Non-pigmented ciliary epithelial cell (primary cell): ENCODE data around the gene GGNBP2.
A peak's percentile ranks its signal among the peaks of the same experiment; 100 is the strongest.
"Not testable (repeated sequence)": the region's sequence is repeated elsewhere in the genome, so short reads cannot be mapped to it uniquely, and the experiment has no call there.

Experiments
- DNase-seq: peaks from one replicate; pipeline ENCODE4 v3.0.0-alpha.2; 2010; ENCODE audit warnings: low read depth

The GGNBP2 gene

DNA sequence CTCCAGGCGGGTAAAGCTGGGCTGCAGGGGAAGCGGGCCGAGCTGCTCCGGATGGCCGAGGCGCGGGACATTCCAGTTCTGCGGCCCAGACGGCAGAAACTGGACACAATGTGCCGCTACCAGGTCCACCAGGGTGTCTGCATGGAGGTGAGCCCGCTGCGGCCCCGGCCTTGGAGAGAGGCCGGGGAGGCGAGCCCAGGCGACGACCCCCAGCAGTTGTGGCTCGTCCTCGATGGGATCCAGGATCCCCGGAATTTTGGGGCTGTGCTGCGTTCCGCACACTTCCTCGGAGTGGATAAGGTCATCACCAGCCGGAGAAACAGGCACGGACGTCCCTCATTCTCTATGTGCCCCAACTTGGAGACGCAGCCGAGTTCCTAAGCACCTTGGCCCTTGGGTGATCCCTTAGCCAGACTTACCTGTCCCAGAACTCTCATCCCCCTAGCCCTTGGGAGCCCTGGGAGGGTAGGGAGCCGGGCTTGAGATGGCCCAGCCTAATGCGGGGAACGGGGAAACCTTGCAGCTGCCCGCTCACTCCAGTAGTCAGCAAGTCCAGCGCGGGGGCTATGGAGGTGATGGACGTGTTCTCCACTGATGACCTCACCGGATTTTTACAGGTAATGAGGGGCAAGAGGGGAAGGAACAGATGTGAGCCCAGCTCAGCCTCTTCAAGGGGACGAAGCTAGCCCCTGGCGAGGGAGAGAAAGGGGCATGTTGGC, 57.5 kb downstream of the GGNBP2 start:
- DNase-seq: no peak

- DNase-seq: no peak
Measured at GRCh38 chr17:36602924-36603384, 58.2 kb downstream of the GGNBP2 start.

DNA sequence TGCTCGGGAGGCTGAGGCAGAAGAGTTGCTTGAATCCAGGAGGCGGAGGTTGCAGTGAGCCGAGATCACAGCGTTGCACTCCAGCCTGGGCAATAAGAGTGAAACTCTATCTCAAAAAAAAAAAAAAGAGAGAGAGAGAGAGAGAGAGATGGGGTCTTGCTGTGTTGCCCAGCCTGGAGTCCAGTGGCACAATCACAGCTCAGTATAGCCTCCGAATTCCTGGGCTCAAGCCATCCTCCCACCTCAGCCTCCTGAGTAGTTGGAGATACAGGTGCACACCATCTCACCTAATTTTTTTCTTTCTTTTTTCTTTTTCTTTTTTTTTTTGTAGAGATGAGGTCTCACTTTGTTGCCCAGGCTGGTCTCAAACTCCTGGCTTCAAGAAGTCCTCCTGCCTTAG, 60.3 kb downstream of the GGNBP2 start:
- DNase-seq: not testable (repeated sequence)

GRCh38 chr17:36608280-36608679, 63.6 kb downstream of the GGNBP2 start:
- no peak for DNase-seq

DNA sequence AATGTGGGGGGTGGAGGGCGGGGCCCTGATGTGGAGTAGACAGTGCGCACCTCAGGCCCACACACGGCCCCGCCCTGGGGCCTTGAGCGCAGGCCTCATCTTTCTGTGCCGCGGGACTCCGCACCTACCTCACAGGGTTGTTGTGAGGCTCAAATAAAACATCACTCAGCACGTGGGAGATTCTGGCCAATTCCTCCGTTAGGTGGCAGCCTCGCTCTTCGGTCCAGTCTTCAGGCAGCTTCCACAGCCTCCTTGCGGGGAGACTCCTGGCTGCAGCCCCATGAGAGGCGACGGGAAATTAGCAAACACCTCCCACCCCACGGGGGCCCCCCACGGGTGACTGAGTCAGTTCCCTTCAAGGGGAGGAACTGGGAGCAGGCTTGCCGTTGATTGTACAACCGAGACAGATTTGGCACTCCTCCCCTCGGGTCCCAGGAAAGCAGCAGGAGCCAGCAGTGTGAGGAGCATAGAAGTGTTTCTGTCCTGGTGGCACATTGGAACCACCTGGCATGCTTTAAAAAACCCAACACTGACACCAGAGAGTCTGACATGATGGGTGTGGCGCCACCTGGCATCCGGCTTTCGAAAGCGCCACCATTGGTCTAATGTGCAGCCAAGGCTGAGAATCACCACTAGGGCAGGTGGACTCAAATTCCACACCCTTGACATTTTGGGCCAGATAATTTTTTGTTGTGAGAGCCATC, 64.2 kb downstream of the GGNBP2 start:
- DNase-seq: no peak

DNA sequence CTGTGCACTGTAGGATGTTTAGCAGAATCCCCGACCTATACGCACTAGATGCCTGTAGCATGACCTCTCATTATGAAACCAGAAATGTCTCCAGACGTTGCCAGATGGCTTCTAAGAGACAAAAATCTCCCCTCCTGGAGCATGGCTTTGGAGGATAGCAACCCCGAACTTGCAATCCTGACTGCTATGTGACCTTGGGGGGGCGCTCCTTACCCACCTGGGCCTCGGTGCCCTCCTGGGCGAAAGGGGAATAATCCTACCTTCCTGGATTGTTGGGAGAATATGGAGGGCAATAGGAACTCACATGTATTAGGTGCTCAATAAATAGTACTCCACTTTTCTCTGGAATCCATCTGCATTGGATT, 64.8 kb downstream of the GGNBP2 start:
- DNase-seq: no peak

DNA sequence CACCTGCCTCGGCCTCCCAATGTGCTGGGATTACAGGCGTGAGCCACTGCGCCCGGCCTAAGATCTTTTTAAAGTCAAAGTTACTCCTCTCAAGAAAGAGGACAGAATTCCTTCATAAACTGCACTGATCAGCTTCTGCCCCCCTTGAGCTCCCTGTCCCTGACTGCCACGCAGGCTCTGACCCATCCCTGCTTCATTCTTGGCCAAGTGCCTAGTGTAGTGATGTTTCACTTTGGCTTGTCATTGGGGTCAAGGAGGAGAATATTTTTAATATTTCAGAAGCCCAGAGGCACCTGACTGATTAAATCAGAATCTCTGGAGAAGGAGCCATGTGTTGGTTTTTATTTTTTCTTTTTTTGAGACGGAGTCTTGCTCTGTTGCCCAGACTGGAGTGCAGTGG, 65.8 kb downstream of the GGNBP2 start:
- no peak for DNase-seq

- peak; percentile 55 for DNase-seq
Measured at GRCh38 chr17:36611345-36612072, 66.8 kb downstream of the GGNBP2 start.

- DNase-seq: no peak
Measured at GRCh38 chr17:36612323-36612722, 67.6 kb downstream of the GGNBP2 start.

DNA sequence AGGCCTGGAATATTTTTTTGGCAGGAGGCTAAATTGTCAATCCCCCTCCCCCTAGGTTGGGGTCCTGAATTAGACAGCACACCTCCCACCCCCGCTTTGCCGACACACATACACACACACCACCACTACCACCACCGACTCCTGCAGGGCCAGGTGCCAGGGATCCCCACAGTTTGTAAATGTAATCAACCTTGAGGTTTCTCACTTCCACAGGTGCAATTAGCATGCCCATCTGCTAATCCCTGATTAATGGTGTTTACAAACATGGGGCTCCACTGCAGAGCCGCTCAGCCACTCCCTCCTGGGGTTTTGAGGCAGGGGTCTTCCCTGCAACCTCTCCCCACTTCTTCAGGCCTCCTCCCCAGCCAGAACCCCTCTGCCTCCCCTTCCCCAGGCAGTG, 68.4 kb downstream of the GGNBP2 start:
- no peak for DNase-seq

DNA sequence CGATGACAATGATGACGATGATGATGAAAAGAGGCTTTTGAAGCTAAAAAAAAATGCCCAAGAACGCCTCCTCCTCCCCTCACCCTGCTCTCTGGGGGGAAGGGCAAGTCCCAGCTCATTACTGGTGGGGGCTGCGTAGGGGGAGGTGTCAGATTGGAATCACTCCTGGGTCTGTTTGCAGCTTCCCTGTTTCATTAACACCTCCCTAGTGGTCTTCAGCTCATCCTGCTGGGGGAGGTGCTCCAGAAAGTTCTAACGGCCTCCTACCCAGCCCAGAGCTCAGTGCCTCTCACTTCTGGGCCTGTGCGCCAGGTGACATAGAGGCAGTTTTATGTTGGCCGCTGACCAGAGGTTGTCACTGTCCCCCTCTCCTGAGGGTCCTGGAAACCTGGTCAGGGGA, 69.4 kb downstream of the GGNBP2 start:
- DNase-seq: no peak

DNA sequence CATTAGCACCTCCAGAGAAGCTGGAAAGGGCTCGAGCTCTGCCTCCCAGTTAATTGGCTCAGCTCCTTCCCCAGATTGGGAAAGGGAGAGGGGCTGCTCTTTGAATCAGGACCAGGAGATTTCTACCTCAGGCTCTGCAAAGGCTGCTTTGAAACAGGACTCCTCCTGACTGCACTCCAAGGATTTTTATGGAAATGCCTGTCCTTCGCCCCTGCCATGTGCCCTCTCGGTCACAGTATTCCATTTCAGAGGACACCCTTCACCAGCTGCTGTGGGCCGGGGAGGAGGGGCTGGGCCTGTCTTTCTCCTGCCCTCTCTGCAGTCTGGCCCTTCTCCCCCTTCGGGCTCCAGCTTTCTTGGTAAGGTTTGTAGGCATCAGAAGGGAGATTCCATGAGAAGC, 70.2 kb downstream of the GGNBP2 start:
- DNase-seq: no peak

- DNase-seq: no peak
Measured at GRCh38 chr17:36616061-36617029, 71.6 kb downstream of the GGNBP2 start.

- DNase-seq: no peak
Measured at GRCh38 chr17:36617773-36618172, 73.1 kb downstream of the GGNBP2 start.

- DNase-seq: no peak
Measured at GRCh38 chr17:36623281-36623680, 78.6 kb downstream of the GGNBP2 start.

DNA sequence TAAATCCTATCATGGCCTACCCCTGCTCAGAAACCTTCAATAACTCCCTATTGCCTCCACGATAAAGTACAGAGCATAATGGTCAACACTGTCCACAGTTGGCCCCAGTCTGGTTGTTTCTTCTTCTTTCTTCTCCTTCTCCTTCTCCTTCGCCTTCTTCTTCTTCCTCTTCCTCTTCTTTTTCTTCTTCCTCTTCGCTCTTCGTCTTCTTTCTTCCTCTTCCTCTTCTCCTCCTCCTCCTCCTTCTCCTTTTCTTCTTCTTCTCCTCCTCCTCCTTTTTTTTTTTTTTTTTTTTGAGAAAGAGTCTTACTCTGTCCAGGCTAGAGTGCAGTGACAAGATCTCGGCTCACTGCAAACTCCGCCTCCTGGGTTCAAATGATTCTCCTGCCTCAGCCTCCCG, 80.5 kb downstream of the GGNBP2 start:
- no peak for DNase-seq

DNA sequence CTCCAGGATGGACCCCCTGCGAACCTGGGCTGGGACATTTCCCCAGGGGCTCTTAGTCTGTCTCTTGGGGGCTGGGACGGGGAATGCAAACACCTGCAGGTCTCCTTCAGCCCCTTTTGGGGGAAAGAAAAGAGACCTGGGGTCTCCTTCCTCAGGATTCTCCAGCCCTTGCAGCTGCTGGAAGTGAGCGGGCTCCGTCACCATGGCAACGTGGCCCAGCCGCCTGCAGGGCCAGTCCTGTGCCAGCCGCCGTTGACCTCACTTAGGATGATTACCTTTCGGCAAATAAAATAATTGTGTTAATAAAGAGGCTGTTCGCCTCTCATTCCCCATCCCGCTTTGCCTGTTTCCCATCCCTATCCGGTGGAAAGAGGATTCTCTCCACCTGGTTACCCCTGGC, 82.4 kb downstream of the GGNBP2 start:
- DNase-seq: no peak

GRCh38 chr17:36628576-36628975, 83.9 kb downstream of the GGNBP2 start:
- no peak for DNase-seq

DNA sequence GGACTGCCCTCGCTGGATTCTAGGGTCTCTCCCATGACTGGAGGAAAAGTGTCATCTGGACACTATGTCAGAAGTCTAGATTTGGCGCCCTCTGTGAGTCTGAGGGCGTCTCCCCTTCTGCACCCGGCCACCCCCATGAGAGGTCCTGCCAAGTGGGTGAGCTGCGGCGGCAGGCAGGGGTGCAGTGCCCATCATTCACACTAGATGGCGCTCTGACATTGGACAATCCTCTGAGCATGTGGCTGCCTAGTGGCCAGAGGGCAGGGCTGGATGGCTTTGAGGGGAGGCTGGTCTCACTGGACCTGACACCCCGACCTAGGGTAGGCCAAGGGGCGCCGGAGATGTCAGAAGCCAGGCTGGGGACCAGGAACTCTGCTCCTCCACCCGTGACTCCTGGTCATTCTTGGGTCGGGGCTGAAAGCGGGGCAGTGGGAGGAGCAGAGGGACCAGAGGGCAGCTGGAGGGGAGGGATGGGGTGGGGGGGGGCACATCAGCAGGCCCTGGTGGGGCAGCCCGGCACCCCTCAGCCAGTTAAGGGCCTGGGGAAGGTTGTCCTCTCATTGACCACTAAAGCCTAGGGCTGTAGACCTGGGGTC, 84.6 kb downstream of the GGNBP2 start:
- peak; percentile 13 for DNase-seq

- no peak for DNase-seq
Measured at GRCh38 chr17:36629970-36630502, 85.3 kb downstream of the GGNBP2 start.

GRCh38 chr17:36631022-36631421, 86.3 kb downstream of the GGNBP2 start:
- DNase-seq: no peak
